ENCODE data around the gene GFRA1.
"Not testable (repeated sequence)": the region's sequence is repeated elsewhere in the genome, so short reads cannot be mapped to it uniquely, and the experiment has no call there.

The GFRA1 gene

GRCh38 chr10:116197946-116198675, 74.9 kb downstream of the GFRA1 start:
- no peak for DNase-seq (ENCODE audit: low read depth)

GRCh38 chr10:116195583-116195982, 77.4 kb downstream of the GFRA1 start:
- DNase-seq (ENCODE audit: low read depth), result no peak

- no peak for DNase-seq (ENCODE audit: low read depth)
These were observed 78.0 kb downstream of the GFRA1 start for GRCh38 chr10:116195039-116195438.

- no peak for DNase-seq (ENCODE audit: low read depth)
These were observed 78.9 kb downstream of the GFRA1 start for GRCh38 chr10:116194061-116194460.

- no peak for DNase-seq (ENCODE audit: low read depth)
These were observed 82.1 kb downstream of the GFRA1 start for GRCh38 chr10:116190883-116191282.

- no peak for DNase-seq (ENCODE audit: low read depth)
These were observed 86.7 kb downstream of the GFRA1 start for GRCh38 chr10:116186273-116186672.

GRCh38 chr10:116185199-116185867, 87.7 kb downstream of the GFRA1 start:
- DNase-seq (ENCODE audit: low read depth), result no peak

- no peak for DNase-seq (ENCODE audit: low read depth)
These were observed 88.6 kb downstream of the GFRA1 start for GRCh38 chr10:116184512-116184794.

GRCh38 chr10:116183733-116184511, 89.1 kb downstream of the GFRA1 start:
- no peak for DNase-seq (ENCODE audit: low read depth)

GRCh38 chr10:116182426-116182825, 90.6 kb downstream of the GFRA1 start:
- no peak for DNase-seq (ENCODE audit: low read depth)

GRCh38 chr10:116178086-116178605, 94.9 kb downstream of the GFRA1 start:
- DNase-seq (ENCODE audit: low read depth), result no peak

GRCh38 chr10:116175231-116175630, 97.8 kb downstream of the GFRA1 start:
- no peak for DNase-seq (ENCODE audit: low read depth)

GRCh38 chr10:116171505-116171904, 101.5 kb downstream of the GFRA1 start:
- DNase-seq (ENCODE audit: low read depth), result no peak

- DNase-seq (ENCODE audit: low read depth), result no peak
These were observed 102.2 kb downstream of the GFRA1 start for GRCh38 chr10:116170815-116171250.

- DNase-seq (ENCODE audit: low read depth), result no peak
These were observed 103.1 kb downstream of the GFRA1 start for GRCh38 chr10:116169782-116170445.

- DNase-seq (ENCODE audit: low read depth), result no peak
These were observed 104.3 kb downstream of the GFRA1 start for GRCh38 chr10:116168745-116169144.

- DNase-seq (ENCODE audit: low read depth), result no peak
These were observed 104.7 kb downstream of the GFRA1 start for GRCh38 chr10:116168329-116168728.

- not testable (repeated sequence) for DNase-seq (ENCODE audit: low read depth)
These were observed 107.1 kb downstream of the GFRA1 start for GRCh38 chr10:116165941-116166340.

- no peak for DNase-seq (ENCODE audit: low read depth)
These were observed 108.7 kb downstream of the GFRA1 start for GRCh38 chr10:116164291-116164690.

GRCh38 chr10:116163333-116164131, 109.5 kb downstream of the GFRA1 start:
- no peak for DNase-seq (ENCODE audit: low read depth)

GRCh38 chr10:116162851-116163250, 110.2 kb downstream of the GFRA1 start:
- DNase-seq (ENCODE audit: low read depth), result no peak

Measured in activated T-cell treated with anti-CD3 and anti-CD28 coated beads for 24 hours (primary cell).